K562 (cell line): ENCODE data around the gene PDE4A. TPM values are rescaled to one million over a fixed set of nuclear protein-coding genes. Genes with fewer than 3 reads are reported as not detected.

Experiments used
- ATF1 ChIP-seq, 2 experiments: fragments of 450-650 bp in 1 of 2; IDR thresholded peaks; 2 replicates each; pipeline ENCODE4 v1.6.1; 2016; ENCODE audit warnings: missing compliant biosample characterization in 1 of 2, missing genetic modification characterization in 1 of 2
- BACH1 ChIP-seq: fragments of 200-800 bp; sonication (Bioruptor generic); IDR thresholded peaks from 2 replicates; pipeline ENCODE4 v1.6.1; 2016; ENCODE audit warnings: missing genetic modification characterization, missing compliant biosample characterization
- CBX3 ChIP-seq, 2 experiments: IDR thresholded peaks; 1 replicate in 1 of 2; 2 replicates in 1 of 2; pipeline ENCODE4 v1.6.1; 2012; ENCODE audit warnings: inconsistent platforms in 2 of 2, low read length in 2 of 2, borderline replicate concordance in 1 of 2, control low read depth in 1 of 2
- EP300 ChIP-seq: IDR thresholded peaks from 2 replicates; pipeline ENCODE4 v1.6.1; 2012; ENCODE audit warnings: low read length, improper control_type of control experiment
- HDAC3 ChIP-seq: fragments of 450-650 bp; IDR thresholded peaks from 2 replicates; pipeline ENCODE4 v1.6.1; 2018; ENCODE audit warnings: borderline replicate concordance, mild to moderate bottlenecking, moderate library complexity; ENCODE audit not compliant: partially characterized antibody
- JUN ChIP-seq, 2 experiments: sonication (generic) in 1 of 2; formaldehyde crosslinking in 1 of 2; IDR thresholded peaks; 2 replicates each; pipeline versions ENCODE4 v1.6.1 to v1.8.0; 2012 to 2022; ENCODE audit warnings: borderline replicate concordance in 2 of 2, mild to moderate bottlenecking in 2 of 2, improper control_type of control experiment in 1 of 2, low read depth in 1 of 2, low read length in 1 of 2, missing genetic modification reagents in 1 of 2
- JUND ChIP-seq, 2 experiments: IDR thresholded peaks; 2 replicates in 1 of 2; 3 replicates in 1 of 2; pipeline ENCODE4 v1.6.1; 2011; ENCODE audit warnings: borderline replicate concordance in 2 of 2, low read depth in 2 of 2, low read length in 2 of 2, improper control_type of control experiment in 1 of 2, missing biosample characterization in 1 of 2, missing genetic modification characterization in 1 of 2, missing genetic modification reagents in 1 of 2
- MCM2 ChIP-seq: fragments of 450-650 bp; IDR thresholded peaks from 2 replicates; pipeline ENCODE4 v1.6.1; 2017; ENCODE audit warnings: low read depth, mild to moderate bottlenecking
- MYC ChIP-seq, 2 experiments: fragments of 250-450 bp in 1 of 2; sonication (Bioruptor Pico) in 1 of 2; IDR thresholded peaks; 2 replicates each; pipeline versions ENCODE4 v1.5.1 to v1.6.1; 2012 to 2021; ENCODE audit warnings: low read depth in 2 of 2, borderline replicate concordance in 1 of 2, improper control_type of control experiment in 1 of 2, low read length in 1 of 2, mild to moderate bottlenecking in 1 of 2, moderate library complexity in 1 of 2
- SP1 ChIP-seq: sonication (generic); formaldehyde crosslinking; IDR thresholded peaks from 2 replicates; pipeline ENCODE4 v1.8.1; 2022; ENCODE audit warnings: mild to moderate bottlenecking, missing genetic modification reagents
- XRCC5 ChIP-seq: fragments of 200-400 bp; formaldehyde crosslinking; IDR thresholded peaks from 2 replicates; pipeline ENCODE4 v1.6.1; 2017; ENCODE audit warnings: low read depth, mild to moderate bottlenecking, low read length
- ZNF431 ChIP-seq: sonication (generic); formaldehyde crosslinking; IDR thresholded peaks from 2 replicates; pipeline ENCODE4 v1.8.0; 2022; ENCODE audit warnings: mild to moderate bottlenecking, missing genetic modification reagents
- polyA plus RNA-seq, 8 experiments: library from polyadenylated mRNA; depleted of rRNA in 4 of 8; stranded (reverse) in 5 of 8; unstranded in 3 of 8; fragments of >200 nt; fragmentation: Nextera tagmentation in 2 of 8; fragmentation: Illumina TruSeq in 1 of 8; extraction: Ambion mirVana in 2 of 8; extraction: Trizol in 1 of 8; gene quantifications; 2 replicates each; pipeline versions ENCODE4 v1.2.1 to v1.2.3, GENCODE V29; 2011 to 2014; ENCODE audit warnings: inconsistent platforms in 1 of 8, missing spikeins in 1 of 8
- total RNA-seq, 7 experiments: library from RNA; depleted of rRNA in 6 of 7; stranded (reverse); fragments of >200 nt in 6 of 7; fragmentation: Illumina TruSeq in 2 of 7; extraction: Trizol in 2 of 7; gene quantifications; 2 replicates each; pipeline versions ENCODE4 v1.2.1 to v1.2.3, GENCODE V29; 2011 to 2021; ENCODE audit warnings: low replicate concordance in 1 of 7
- TF ChIP-seq, protein P1 (sequence below): fragments of 250-450 bp; sonication (Bioruptor Pico); IDR thresholded peaks from 2 replicates; pipeline ENCODE4 v1.5.0; 2020; ENCODE audit warnings: mild to moderate bottlenecking
- TF ChIP-seq, protein P2 (sequence below), 2 experiments: IDR thresholded peaks; 2 replicates each; pipeline ENCODE4 v1.6.1; 2011; ENCODE audit warnings: borderline replicate concordance in 1 of 2, control low read depth in 1 of 2, low read depth in 1 of 2, low read length in 1 of 2, mild to moderate bottlenecking in 1 of 2, mixed read lengths in 1 of 2, moderate library complexity in 1 of 2; ENCODE audit not compliant: insufficient read depth in 1 of 2, insufficient read length in 1 of 2, poor library complexity in 1 of 2, severe bottlenecking in 1 of 2; ENCODE audit errors: extremely low read depth in 1 of 2
- TF ChIP-seq, protein P3 (sequence below): fragments of 450-650 bp; conservative IDR thresholded peaks from 2 replicates; pipeline ENCODE4 v1.6.1; 2016; ENCODE audit warnings: missing genetic modification characterization, low read depth, mild to moderate bottlenecking, control low read depth, missing compliant biosample characterization
- TF ChIP-seq, protein P4 (sequence below): fragments of 450-650 bp; formaldehyde crosslinking; IDR thresholded peaks from 2 replicates; pipeline ENCODE4 v1.4.0; 2022; ENCODE audit warnings: mild to moderate bottlenecking, moderate library complexity

The PDE4A gene
- total and polyA plus RNA-seq, 9 of the 15 experiments (the other 6 are each of a cell fraction or from before 2014, with no cell fraction given), result 0.66 to 26.9 (median 4.6) TPM

DNA sequence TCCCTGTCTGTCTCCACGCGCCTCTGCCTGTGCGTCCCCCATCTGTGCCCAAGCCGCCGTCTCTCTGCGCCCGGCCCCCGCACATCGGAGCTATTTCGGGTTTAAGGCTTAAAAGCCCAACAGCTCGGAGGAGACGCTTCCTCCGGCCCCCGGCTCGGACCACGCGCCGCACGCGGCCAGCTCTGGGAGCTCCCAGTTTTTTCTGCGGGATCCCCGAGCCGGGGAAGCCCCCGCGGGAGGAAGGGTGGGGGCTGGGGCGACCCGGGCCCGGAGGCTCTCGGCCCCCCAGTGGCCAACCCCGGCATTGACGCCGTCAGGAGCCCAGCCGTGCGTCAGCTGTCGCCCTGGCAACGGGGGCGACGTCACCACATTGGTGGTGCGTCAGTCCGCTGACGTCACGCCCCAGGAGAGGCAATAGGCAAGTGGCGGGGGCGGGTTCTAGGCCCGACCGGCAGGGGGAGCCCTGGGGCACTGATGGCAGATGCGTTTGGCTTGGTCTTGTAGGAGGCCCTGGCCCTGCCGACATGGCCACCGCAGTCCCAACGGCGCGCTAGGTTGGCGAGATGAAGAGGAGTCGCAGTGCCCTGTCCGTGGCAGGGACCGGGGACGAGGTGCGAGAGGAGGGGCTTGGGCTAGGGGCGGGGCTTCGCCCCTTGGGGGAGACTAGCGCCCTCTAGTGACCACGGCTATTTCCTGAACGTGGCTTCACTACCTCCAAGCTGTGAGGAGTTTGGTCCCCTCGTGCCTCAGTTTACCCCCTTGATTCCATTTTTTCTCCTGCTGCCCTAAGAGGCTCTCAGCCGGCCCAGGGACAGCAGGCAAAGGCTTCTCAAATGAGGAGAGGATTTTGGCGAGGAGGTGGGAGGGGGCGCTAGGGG lies 3.7 kb upstream of the PDE4A start (continued):
- TF ChIP-seq ZNF431 (CRISPR knock-in tag) (no peak; the same call in 1 of the 2 replicates), MYC (IDR thresholded peaks at IDR 0.05; ENCODE audit: low read depth, low read length) (peak; percentile 81), MYC (CRISPR knock-in tag; IDR thresholded peaks at IDR 0.05; ENCODE audit: borderline replicate concordance, low read depth) (peak; percentile 37; the same call in 1 of the 2 replicates), EP300 (peak; percentile 40; the same call in 1 of the 2 replicates), CBX3 (IDR thresholded peaks at IDR 0.05; ENCODE audit: borderline replicate concordance in 1 of 2, low read length in 2 of 2) (peak in 1 of 2 experiments; percentile 94; a peak in 2 of 3 replicates), HDAC3 (peak; percentile 61), MCM2 (no peak), JUN (IDR thresholded peaks at IDR 0.05; ENCODE audit: borderline replicate concordance, low read depth, low read length) (peak; percentile 83), JUN (CRISPR knock-in tag; IDR thresholded peaks at IDR 0.05; ENCODE audit: borderline replicate concordance) (peak; percentile 92; the same call in 1 of the 2 replicates), SP1 (CRISPR knock-in tag) (peak; percentile 100), XRCC5 (peak; percentile 96; the same call in 1 of the 2 replicates), JUND (IDR thresholded peaks at IDR 0.05; ENCODE audit: borderline replicate concordance, low read depth, low read length) (peak; percentile 95), JUND (tag; IDR thresholded peaks at IDR 0.05; ENCODE audit: borderline replicate concordance, low read depth, low read length) (peak; percentile 92; the same call in 2 of the 3 replicates), BACH1 (tag) (peak; percentile 1; the same call in 1 of the 2 replicates), ATF1 (CRISPR knock-in tag; IDR thresholded peaks at IDR 0.05) (peak; percentile 97), ATF1 (tag; IDR thresholded peaks at IDR 0.05) (peak; percentile 100)
- TF ChIP-seq, protein P1, sequence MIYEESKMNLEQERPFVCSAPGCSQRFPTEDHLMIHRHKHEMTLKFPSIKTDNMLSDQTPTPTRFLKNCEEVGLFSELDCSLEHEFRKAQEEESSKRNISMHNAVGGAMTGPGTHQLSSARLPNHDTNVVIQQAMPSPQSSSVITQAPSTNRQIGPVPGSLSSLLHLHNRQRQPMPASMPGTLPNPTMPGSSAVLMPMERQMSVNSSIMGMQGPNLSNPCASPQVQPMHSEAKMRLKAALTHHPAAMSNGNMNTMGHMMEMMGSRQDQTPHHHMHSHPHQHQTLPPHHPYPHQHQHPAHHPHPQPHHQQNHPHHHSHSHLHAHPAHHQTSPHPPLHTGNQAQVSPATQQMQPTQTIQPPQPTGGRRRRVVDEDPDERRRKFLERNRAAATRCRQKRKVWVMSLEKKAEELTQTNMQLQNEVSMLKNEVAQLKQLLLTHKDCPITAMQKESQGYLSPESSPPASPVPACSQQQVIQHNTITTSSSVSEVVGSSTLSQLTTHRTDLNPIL (CRISPR knock-in tag), result no peak
- TF ChIP-seq, protein P2, sequence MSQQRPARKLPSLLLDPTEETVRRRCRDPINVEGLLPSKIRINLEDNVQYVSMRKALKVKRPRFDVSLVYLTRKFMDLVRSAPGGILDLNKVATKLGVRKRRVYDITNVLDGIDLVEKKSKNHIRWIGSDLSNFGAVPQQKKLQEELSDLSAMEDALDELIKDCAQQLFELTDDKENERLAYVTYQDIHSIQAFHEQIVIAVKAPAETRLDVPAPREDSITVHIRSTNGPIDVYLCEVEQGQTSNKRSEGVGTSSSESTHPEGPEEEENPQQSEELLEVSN (IDR thresholded peaks at IDR 0.05; ENCODE audit: borderline replicate concordance in 1 of 2, extremely low read depth in 1 of 2, insufficient read depth in 1 of 2, insufficient read length in 1 of 2, low read depth in 1 of 2, low read length in 1 of 2, poor library complexity in 1 of 2, severe bottlenecking in 1 of 2), result peak in 1 of 2 experiments; percentile 71
- TF ChIP-seq, protein P3, sequence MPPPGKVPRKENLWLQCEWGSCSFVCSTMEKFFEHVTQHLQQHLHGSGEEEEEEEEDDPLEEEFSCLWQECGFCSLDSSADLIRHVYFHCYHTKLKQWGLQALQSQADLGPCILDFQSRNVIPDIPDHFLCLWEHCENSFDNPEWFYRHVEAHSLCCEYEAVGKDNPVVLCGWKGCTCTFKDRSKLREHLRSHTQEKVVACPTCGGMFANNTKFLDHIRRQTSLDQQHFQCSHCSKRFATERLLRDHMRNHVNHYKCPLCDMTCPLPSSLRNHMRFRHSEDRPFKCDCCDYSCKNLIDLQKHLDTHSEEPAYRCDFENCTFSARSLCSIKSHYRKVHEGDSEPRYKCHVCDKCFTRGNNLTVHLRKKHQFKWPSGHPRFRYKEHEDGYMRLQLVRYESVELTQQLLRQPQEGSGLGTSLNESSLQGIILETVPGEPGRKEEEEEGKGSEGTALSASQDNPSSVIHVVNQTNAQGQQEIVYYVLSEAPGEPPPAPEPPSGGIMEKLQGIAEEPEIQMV, result no peak
- TF ChIP-seq, protein P4, sequence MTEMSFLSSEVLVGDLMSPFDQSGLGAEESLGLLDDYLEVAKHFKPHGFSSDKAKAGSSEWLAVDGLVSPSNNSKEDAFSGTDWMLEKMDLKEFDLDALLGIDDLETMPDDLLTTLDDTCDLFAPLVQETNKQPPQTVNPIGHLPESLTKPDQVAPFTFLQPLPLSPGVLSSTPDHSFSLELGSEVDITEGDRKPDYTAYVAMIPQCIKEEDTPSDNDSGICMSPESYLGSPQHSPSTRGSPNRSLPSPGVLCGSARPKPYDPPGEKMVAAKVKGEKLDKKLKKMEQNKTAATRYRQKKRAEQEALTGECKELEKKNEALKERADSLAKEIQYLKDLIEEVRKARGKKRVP, result peak; percentile 66
